Forelimb muscle (tissue), 1 donor: Measurements from ENCODE around the gene FLNB. TPM values are rescaled to one million over a fixed set of nuclear protein-coding genes. Genes with fewer than 3 reads are reported as not detected.
"Not testable (repeated sequence)": the region's sequence is repeated elsewhere in the genome, so short reads cannot be mapped to it uniquely, and the experiment has no call there.

Source experiments
- DNase-seq: peaks from one replicate; pipeline ENCODE4 v3.0.0-alpha.2; 2013; ENCODE audit warnings: low read depth
- polyA plus RNA-seq: library from polyadenylated mRNA; unstranded; fragments of 120-200 nt; gene quantifications from one replicate; pipeline ENCODE4 v1.2.1, GENCODE V29; 2013; ENCODE audit not compliant: insufficient read length

Gene FLNB
- polyA plus RNA-seq, 1 donor = 43.4 TPM

- DNase-seq = no peak
These were observed 172.8 kb downstream of the FLNB start for GRCh38 chr3:58180940-58181587.

- no peak for DNase-seq
These were observed 175.0 kb downstream of the FLNB start for GRCh38 chr3:58183221-58183620.

GRCh38 chr3:58183891-58184290 lies 175.7 kb downstream of the FLNB start:
- no peak for DNase-seq

DNA sequence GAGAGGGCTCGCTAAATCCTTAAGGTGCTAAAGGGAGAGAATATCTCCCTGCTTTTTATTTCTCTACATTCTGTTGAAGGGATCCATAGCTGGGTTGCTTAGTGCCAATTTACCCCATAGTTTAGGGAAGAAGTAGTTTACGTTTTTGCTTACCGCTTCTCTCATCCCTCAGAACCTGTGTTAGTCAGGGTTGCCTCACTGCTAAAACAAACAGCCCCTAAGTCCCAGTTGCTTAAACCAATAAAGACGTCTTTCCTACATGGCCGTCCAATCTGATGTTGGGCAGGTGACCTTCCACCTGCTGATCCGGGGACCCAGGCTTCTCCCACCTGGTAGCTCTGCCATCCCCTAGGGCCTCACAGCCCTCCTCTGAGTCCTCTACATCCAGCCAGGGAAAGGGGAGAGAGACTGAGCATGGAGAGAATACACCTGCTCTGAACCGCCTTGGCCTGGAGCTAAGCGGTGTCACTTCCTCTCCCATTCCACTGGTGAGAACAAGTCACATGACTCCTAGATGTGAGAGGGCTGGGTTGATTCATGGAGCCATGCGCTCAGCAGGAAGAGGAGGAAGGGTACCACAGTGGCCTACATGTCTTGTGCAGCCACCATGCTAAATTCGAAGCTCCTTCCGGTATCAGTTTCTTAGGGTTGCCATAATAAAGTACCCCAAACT lies 176.2 kb downstream of the FLNB start:
- DNase-seq = no peak

DNA sequence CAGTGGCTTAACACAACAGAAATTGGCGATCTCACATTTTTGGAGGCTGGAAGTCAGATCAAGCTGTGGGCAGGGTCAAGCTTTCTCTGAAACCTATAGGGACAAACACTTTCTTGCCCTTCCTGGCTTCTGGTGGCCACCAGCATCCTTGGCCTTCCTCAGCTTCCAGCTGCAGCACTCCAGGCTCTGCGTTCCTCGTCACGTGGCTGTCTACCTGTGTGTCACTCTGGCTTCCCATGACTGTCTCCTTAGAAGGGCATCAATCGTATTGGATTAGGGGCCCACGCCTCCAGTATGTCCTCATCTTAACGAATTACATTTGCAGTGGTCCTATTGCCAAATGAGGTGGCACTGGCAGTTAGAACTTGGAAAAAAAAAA lies 176.7 kb downstream of the FLNB start:
- no peak for DNase-seq

- DNase-seq = no peak
These were observed 179.9 kb downstream of the FLNB start for GRCh38 chr3:58188173-58188564.

DNA sequence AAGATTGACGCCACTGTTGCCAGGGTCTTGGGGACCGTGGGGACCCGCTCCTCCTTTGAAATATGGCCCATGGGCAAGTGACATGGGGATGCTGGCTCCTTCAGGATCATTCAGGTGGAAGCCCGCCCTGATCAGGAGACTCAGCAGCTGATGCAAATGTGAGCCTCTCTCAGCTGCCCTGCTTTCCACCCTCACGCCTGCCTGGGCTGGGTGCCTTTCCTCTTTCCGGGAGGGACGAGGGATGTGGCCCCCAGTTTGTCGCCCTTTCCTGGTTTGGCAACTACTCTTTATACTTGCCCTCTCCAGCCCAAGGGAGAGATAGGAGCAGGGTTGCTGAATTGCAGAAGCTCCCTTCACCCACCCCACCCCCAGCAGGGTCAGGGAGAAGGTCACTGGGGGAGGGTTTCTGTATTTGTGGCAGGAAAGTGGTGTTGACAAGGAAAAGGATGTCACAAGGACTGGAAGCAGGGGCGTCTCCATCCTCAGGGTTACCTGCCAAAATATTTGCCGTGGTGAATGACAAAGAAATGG lies 180.8 kb downstream of the FLNB start:
- DNase-seq = no peak

GRCh38 chr3:58189691-58190090 lies 181.5 kb downstream of the FLNB start:
- DNase-seq = no peak

- DNase-seq = no peak
These were observed 182.1 kb downstream of the FLNB start for GRCh38 chr3:58190291-58190690.

DNA sequence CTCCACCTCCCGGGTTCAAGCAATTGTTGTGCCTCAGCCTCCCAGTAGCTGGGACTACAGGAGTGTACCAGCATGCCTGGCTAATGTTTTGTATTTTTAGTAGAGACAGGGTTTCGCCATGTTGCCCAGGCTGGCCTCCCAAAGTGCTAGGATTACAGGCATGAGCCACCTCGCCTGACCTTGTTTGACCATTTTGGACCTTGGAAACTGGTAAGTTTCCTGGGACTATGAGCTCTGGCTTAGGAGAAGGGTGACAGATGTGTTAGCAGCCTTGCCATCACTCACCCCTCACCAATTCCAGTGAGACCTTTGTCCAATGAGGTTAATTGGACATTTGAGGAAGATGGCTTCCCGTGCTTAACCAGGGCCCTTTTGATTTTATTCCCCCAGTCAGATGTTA lies 182.7 kb downstream of the FLNB start:
- DNase-seq = no peak

GRCh38 chr3:58191361-58191991 lies 183.3 kb downstream of the FLNB start:
- no peak for DNase-seq

DNA sequence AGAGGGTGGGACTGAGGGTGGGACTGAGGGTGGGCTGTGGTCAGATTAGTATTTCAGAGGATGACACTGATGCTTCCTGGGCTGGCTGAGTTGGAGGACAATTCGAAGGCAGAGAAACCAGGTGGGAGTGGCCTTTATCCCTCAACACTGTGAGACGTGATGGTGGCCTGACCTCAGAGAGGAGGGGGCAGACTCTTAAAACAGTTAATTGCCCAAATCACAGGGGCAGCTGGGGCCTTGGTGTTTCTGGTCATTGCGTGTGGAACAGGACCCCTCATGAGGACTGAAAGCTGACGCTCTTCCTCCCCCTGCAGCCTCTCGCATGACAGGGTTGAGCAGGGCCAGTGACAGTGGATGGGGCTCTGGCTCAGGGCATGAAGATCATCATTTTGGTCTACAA lies 183.8 kb downstream of the FLNB start:
- no peak for DNase-seq

DNA sequence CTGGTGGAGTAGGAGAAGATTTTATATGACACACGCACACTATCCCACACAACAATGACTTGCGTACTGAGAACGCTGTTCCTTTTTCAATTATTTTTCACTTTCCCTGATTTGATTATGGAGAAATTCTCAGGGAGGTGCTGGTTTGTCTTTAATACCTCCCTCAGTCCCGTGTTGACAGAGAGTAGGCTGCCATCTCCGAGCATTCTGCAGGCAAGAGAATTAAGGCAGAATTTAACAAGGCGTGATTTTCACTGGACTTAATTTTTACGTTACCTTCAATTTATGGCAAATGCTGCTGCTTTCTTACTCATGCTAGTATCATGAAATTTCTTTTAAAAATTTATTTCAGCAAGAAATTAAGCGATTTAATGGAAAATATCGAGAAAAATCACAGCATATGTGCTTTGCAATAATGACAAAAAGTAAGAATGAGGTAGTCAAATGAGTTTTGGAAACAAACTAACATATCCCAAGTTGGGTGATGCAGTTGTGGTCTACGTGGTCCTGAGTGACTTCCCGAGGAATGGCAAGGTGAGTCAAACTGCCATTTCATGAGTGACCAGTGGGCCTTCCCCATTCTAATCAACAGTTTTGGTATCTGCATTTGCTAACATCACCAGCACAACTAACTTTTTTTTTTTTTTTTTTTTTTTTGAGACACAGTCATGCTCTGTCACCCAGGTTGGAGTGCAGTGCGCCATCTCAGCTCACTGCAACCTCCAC lies 185.6 kb downstream of the FLNB start:
- no peak for DNase-seq

DNA sequence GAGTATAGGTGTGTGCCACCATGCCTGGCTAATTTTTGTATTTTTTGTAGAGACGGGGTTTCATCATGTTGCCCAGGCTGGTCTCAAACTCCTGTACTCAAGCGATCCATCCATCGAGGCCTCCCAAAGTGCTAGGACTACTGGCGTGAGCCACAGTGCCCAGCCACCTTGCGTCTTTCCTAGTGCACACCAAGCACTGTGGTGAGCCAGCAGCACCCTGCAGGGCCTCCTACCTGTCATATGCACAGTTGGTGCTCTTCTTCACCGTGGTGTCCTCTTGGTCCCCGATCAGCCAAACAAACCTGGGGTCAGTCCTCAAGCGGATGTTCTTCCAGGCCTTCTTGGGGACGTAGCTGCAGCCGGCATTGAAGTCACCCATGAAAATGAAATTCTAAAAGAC lies 189.4 kb downstream of the FLNB start:
- no peak for DNase-seq

GRCh38 chr3:58198362-58198761 lies 190.1 kb downstream of the FLNB start:
- DNase-seq = no peak

DNA sequence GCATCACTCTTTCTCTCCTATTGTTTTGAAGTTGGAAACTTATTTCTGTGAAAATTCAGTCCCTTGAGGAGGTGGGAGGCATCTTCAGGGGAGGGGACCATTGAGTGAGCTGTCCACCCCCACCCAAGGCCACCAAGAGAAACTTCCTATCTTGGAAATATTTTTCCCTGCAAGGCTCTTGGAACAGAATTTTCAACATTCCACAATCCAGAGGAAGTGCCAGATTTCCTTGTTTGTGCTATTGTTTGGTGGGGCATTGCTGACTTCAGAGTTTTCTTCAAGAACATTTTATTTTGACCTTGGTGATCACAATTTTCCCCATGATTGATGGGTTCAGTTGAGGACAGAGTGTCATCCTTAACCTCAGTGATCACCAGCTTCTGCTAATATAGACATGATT lies 190.6 kb downstream of the FLNB start:
- DNase-seq = no peak

- DNase-seq = no peak
These were observed 192.0 kb downstream of the FLNB start for GRCh38 chr3:58200121-58200709.

GRCh38 chr3:58200846-58201355 lies 192.7 kb downstream of the FLNB start:
- DNase-seq = no peak

- DNase-seq = not testable (repeated sequence)
These were observed 193.2 kb downstream of the FLNB start for GRCh38 chr3:58201451-58201850.

- DNase-seq = no peak
These were observed 194.7 kb downstream of the FLNB start for GRCh38 chr3:58202917-58203360.

GRCh38 chr3:58203541-58203940 lies 195.3 kb downstream of the FLNB start:
- no peak for DNase-seq

DNA sequence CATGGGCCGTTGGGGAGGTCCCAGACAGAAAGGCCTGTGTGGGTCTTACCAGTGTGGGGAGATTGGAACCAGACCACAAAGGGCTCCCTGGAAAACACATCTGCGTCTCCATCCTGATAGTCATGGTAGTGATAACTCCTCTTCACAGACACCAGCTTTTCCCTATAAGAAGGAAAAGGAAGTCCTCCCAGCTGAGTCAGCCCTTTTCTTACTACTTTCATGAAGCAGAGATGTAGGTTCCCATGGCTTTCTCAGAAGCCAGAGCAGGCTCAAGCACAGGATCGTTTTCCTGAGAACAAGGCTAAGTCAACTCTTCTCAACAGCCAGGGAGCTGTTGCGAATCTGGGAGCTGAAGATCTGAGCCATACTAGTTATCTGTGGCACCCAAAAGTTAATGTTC lies 196.5 kb downstream of the FLNB start:
- DNase-seq = no peak
